HL-60/S4 treated with retinoic acid at 250 ng/mL for 4 days and 3 days (cell line): ENCODE measurements around the gene CFTR.

Source experiments
- in situ Hi-C: fragments of 300-500 bp; cut with MboI; formaldehyde crosslinking; loops from 2 replicates; pipeline ENCODE4 v1.7.0; 2022; ENCODE audit warnings: low sequenced_read_pairs

CFTR gene

DNA sequence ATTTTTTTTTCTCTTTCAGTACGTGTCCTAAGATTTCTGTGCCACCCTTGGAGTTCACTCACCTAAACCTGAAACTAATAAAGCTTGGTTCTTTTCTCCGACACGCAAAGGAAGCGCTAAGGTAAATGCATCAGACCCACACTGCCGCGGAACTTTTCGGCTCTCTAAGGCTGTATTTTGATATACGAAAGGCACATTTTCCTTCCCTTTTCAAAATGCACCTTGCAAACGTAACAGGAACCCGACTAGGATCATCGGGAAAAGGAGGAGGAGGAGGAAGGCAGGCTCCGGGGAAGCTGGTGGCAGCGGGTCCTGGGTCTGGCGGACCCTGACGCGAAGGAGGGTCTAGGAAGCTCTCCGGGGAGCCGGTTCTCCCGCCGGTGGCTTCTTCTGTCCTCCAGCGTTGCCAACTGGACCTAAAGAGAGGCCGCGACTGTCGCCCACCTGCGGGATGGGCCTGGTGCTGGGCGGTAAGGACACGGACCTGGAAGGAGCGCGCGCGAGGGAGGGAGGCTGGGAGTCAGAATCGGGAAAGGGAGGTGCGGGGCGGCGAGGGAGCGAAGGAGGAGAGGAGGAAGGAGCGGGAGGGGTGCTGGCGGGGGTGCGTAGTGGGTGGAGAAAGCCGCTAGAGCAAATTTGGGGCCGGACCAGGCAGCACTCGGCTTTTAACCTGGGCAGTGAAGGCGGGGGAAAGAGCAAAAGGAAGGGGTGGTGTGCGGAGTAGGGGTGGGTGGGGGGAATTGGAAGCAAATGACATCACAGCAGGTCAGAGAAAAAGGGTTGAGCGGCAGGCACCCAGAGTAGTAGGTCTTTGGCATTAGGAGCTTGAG, at the start of gene CFTR:
TSS of gene CFTR (plus strand) at position 801 of the 830 bp plus-strand sequence. CDS start 70 bp downstream, outside the sequence.
- in situ Hi-C loops, result no loop called here

DNA sequence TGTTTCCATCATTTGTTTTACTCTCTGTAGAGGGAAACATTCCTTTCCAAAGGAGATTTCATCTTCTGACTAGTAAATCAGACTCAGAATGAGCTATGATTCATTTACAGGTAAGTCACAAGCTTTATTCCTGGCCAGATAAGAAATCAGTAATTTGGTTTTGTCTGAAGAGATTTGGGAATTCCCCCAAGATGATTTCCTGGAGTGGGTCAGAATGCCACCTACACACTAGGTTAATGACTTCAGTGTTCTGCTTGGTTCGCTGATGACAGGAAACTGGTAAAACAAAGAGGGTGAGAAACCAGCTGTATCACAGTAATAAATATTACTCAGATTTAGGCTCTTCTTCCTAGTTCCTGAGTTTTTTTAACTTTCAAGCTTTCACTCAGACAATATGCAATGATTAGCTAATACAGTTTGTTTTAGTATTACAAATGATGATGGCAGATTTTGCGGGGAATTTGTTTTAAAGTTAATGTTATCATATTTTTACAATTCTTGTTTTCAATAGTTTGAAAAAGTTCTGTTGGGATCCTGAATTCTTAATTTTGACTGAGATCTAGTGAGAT, 44.3 kb upstream of the CFTR start:
- in situ Hi-C loops, result no loop called here

DNA sequence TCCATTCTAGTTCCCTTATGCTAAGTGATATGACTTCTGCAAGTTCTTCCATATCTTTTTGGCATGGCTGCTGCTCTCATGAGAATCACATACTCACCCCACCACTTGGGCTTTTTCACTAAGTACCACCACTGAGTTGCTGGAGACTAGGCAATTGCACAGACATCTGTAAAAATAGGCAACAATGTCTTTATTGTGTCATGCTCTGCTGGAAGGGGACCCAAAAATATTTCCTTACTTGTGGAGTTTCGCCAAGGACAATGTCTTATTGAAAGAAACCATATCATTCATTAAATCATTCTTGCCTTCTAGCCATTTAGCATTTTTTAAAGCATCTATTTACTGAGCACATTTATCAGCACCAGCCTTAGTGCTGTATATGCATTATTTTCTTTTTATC, 35.2 kb upstream of the CFTR start:
- in situ Hi-C loops, result no loop called here

DNA sequence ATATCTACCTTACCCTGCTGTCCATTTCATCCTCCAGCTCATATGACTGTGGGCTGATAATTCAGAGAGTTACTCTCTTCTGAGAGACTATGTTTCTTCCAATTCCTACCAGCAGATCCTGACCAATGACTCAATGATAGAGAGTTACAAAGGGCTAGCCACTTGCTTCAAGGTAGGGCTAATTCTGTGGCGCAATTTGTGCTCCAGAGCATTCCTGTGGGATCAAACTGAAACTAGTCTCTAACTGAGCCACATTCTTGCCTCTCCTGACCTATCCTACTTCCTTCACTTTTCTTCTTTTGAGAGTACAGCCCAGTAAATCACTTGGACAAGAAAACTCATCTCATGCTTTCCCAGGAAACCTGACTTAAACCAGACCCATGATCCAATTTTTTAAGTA, 34.6 kb upstream of the CFTR start:
- in situ Hi-C loops, result no loop called here

DNA sequence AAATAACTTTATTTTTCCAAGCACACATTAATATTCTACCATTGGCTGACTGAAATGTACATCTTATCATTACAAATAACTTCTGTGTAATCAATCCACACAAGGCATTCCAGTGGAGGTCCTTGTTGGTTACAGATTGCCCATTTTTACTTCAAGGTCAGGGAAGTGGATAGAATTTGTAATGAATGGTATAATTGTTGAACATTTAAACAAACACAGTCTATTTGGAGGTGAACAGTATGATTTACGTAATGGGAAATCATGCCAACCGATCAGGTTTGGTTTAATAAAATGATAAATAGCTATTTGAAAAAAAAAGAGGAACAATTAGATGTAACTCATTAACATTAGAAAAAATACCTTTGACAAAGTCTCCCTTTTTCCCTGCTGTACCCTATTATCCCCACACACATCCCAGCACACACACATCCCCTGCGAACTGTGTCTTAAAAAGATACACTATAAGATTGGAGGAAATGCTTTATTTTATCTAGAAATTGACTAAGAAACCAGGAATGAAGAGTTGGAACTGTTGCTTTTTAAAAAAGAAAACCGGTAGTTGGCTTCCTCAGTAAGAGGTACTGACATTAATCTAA, 33.5 kb upstream of the CFTR start:
- in situ Hi-C loops, result no loop called here

DNA sequence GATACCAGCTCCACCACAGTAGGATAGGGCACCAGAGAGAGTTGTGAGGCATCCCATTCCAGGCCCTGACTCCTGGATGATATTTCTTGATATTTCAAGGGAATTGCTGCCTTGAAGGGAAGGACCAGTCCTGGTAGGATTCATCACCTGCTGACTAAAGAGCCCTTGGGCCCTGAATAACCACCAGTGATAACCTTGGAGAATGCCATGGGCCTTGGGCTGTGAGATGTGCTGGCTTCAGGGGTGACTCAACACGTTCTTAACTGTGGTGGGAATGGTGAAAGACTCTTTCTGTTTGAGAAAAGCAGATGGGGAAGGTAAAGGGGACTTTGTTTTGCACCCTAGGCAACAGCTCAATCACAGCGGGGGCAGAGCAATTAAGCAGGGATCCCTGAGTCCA, 31.2 kb upstream of the CFTR start:
- in situ Hi-C loops, result no loop called here

DNA sequence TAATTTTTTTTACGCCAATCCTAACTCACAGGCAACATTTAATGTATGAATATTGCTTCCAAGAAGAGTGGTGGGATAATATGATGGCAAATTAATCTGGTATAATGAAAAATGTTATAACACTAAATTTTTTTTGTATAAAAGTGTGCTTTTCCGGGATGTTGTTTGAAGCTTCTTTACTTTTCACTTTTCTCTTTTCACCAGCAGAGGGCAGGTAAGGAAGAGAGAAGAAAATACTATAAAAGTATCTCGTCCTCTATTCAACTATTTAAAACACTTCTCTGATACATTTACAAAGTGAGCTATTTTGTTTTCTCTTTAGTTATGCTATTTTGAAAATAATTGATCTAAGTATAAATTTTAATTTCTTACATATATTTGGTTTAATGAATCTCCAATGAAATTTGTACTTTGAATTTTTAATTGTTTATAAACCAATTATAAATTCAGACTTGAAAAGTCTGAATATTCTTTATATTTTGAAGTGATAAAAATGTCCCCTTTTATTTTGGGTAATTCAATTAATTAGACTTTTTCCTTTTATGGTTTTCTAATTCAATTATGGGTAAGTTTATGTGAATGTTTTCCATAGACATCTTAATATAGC, 20.7 kb upstream of the CFTR start:
- in situ Hi-C loops, result loop anchor here (25.0 kb wide), 1 partner anchor 678 kb away; no protein-coding TSS in a partner anchor

DNA sequence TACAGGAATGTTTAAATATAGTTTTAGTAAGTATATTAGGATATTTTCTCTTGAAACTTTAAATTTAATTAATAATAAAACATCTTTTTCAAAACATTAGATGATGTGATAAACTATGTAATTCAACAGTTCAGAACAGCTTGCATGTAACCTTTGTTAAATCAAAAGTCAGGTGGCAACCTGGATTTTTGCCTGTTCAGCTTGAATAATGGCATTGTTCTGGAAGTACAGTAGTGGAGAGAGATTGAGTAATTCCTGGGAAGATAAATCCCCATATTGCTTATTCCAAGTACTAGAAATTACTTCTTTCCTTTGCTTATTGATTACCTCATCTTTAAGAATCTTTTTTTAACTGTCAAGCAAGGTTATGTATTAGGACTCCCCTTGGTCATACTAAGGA, 20.1 kb upstream of the CFTR start:
- in situ Hi-C loops, result loop anchor here (25.0 kb wide), 1 partner anchor 678 kb away; no protein-coding TSS in a partner anchor

DNA sequence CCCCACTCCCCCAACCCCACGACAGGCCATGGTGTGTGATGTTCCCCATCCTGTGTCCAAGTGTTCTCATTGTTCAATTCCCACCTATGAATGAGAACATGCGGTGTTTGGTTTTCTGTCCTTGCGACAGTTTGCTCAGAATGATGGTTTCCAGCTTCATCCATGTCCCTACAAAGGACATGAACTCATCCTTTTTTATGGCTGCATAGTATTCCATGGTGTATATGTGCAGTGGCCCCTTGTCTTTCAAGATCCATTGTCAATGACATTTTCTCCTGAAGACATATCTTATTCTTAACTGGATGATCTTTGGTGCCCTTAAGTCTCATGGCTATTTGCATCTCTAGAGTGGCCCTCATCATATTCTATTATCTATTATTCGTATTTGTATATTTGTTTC, 19.0 kb upstream of the CFTR start:
- in situ Hi-C loops, result loop anchor here (25.0 kb wide), 1 partner anchor 676 kb away; no protein-coding TSS in a partner anchor

DNA sequence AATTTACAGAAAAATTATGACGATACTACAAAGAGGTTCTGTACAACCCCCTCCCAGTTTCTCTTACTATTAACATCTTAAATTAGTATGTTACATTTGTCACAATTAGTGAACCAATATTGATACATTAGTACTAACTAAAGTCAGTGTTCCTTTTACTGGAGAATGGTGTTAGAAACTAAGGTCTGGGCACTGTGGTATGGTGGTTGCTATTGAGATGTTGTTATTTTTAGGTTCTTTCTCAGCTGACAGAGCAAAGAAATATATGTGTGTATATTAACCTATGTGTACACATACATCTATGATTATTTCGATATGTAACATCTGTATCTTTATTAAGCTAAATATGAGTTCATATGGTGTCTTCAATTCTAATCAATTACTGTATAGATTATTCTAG, 11.7 kb upstream of the CFTR start:
- in situ Hi-C loops, result loop anchor here (25.0 kb wide), 1 partner anchor 669 kb away; no protein-coding TSS in a partner anchor

DNA sequence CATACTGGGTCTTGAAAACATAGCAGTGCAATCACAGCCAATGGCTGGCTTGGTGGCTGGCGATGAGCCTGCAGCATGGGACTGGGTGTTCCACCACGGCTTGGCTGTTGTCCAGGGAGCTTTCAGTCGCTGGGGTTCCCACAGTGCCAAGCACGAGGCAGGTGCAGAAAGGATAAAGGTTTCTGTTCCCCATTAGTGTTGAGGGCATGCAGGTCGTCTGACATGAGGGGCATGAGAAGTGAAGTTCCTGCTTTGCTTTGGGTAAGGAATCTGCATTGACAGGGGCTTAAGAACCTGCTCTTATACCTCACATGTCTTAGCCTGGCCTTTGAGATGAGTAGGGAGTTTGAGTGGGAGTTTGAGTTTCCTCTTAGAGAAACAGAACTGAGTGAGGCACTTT, 9.0 kb upstream of the CFTR start:
- in situ Hi-C loops, result loop anchor here (25.0 kb wide), 1 partner anchor 667 kb away; no protein-coding TSS in a partner anchor

DNA sequence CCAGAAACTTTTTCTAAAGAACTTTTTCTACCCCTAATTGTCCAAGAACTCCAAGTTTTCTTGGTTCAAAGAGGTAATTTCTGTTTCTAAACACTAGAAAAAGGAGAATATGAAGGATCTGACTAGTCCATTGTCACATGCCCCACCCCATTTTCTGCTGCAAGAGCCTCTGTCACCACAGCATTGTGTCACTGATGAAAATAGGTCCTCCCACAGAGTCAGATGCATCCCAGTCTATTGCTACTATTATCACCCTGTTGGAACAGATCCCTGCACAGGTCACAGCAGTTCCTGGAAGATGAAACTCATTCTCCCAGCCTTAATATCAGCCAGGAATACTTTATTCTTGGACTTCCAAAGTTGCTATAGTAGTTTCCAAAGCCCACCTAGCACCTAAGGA, 7.5 kb upstream of the CFTR start:
- in situ Hi-C loops, result loop anchor here (25.0 kb wide), 1 partner anchor 665 kb away; no protein-coding TSS in a partner anchor

DNA sequence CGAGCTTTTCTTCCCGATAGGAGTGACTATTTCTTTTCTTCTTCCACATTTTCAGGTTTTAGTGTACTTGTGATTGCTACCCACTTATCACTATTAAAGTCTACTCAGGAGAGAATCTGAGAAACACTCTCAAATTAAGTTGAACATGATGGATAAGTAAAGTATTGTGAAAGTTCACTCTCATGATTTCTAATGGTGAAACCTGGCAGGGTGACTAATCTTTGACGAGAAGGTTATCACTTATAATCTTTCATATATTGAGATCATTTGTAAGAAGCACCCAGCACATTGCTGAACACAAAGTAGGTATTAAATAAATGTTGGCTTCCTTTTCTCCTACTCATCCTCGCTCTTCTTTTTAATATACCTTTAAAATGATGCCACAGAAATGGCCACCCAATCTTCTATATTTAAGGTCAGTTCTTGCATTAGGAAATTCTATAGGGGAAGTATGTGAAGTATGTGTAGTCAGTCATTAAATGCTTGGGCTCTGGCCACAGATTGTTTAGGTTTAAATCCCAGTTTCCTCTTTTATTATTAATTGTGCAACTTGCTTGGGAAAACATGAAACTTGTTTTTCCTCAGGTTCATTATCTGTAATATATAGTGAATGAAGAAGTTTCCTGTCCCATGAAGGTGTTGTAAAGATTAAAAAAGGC, 3.1 kb upstream of the CFTR start:
- in situ Hi-C loops, result no loop called here

DNA sequence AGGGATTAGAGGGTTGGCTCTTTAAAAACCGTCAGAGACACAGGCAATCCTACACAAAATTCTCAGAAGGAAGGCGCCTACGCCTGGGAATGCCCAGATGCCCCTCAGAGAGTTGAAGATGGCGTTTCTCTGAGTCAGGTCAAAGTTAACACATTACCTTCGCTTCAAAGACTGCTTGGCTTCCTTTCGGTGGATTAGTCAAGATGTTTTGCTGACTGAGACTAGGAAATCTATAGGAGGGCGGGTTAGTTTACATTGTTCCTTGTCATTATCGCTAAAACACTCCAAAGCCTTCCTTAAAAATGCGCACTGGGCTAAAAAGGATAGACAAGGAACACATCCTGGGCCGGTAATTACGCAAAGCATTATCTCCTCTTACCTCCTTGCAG, 995 bp upstream of the CFTR start:
- in situ Hi-C loops, result no loop called here

DNA sequence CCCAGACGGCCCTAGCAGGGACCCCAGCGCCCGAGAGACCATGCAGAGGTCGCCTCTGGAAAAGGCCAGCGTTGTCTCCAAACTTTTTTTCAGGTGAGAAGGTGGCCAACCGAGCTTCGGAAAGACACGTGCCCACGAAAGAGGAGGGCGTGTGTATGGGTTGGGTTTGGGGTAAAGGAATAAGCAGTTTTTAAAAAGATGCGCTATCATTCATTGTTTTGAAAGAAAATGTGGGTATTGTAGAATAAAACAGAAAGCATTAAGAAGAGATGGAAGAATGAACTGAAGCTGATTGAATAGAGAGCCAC, 184 bp downstream of the CFTR start:
- in situ Hi-C loops, result no loop called here

DNA sequence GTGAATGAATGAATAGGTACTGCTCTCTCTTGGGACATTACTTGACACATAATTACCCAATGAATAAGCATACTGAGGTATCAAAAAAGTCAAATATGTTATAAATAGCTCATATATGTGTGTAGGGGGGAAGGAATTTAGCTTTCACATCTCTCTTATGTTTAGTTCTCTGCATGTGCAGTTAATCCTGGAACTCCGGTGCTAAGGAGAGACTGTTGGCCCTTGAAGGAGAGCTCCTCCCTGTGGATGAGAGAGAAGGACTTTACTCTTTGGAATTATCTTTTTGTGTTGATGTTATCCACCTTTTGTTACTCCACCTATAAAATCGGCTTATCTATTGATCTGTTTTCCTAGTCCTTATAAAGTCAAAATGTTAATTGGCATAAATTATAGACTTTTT, 1.2 kb downstream of the CFTR start:
- in situ Hi-C loops, result no loop called here

DNA sequence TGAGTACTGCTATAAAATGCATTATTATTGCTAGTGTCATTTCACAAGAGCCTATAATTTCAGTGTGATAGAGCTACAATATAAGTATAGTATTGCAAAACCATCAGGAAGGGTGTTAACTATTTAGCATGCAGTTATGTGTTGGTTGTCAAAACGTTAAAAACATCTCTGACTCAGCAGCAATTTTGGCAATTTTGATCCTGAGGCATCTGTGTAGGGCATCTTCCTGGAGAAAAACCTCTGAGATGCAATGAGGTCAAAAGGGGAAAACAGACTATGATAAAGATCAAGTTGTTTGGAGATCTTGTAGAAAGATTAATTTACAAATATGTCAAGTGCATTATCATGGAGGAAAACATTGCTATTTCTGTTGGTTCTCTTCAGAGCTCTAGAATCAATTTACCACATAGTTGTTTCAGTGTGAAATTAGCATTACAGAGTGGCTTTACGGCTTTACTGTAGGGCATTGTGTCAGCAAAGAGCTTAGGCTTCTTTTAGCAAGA, 5.3 kb downstream of the CFTR start:
- in situ Hi-C loops, result no loop called here

DNA sequence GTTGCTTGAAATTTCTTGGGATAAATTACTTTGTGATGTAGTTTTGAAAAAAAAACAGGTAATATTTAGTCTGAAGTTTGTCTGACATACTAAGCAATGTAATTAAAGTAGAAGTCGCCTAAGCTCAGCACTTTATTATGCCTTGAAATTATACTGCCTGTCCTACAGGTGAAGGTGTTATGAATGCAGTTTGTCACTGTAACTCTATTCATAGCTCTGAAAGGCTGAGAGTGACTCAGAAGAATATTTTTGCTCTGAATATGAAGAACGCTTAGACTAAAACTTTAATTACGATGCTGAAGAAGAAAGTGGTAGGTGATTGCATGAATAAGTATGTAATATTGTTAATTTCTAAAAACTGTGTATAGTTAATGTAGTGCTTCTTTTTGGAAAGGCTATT, 9.2 kb downstream of the CFTR start:
- in situ Hi-C loops, result no loop called here

DNA sequence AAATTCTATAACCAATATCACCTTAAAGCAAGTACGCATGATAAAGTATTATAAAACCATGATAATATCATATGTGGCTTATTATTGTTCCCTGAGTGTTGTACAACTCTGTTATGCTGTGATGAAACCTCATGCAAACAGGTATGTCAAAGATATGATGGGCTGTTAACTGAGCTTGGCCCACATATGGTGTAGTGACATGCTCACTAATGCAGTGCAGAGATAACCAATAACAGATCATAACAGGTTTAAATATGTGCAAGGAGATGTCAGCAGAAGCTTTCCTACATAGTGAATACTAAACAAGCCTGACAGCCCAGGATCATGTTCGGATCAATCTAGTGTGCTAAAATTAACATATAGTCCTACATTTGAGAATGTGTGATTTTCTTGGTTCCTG, 9.6 kb downstream of the CFTR start:
- in situ Hi-C loops, result no loop called here

DNA sequence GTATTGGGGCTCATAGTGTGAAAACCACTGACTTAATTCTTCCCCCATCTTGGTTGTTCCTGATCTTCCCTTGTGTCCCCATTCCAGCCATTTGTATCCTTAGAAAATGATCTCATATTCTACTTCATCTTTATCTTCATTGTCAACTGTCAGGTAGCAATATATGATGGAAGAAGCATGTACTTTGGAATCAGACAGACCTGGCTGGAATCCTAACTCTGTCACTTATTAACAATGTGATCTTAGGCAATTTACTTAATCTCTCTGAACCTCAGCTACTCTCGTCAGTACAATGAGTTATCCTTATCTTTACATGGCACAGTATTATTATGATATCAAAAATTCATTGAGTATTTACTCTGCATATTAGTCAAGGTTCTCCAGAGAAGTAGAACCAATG, 10.1 kb downstream of the CFTR start:
- in situ Hi-C loops, result no loop called here

DNA sequence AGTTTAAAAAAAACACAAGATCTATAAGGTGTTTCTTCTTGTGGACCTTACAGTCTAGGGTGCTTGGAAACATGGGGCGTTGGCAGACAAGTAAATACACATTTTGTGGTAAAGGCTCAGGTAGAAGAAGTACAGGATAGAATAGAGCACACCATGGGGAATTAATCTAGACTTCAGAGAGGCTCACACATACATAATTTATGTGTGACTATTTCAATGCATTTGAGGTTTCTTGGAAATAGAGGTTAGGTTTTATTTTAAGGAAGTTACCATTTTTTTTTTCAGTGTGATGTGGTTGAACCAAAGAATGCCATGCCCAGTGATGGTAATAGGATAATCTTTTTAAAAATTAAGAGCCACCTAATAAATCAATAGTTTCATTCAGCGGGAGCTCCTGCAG, 12.8 kb downstream of the CFTR start:
- in situ Hi-C loops, result no loop called here
